ENCODE results near the gene AQP7.
"Not testable (repeated sequence)": the region's sequence is repeated elsewhere in the genome, so short reads cannot be mapped to it uniquely, and the experiment has no call there.

AQP7 gene

GRCh38 chr9:33430942-33431341 lies 28.6 kb upstream of the AQP7 start:
- no peaks in the 10 kb centered on the region for H3K4me1 ChIP-seq (ENCODE audit: control insufficient read depth, insufficient read depth, low read length)
- peaks cover 16% of the 10 kb centered on the region for H3K27me3 ChIP-seq (ENCODE audit: control insufficient read depth, insufficient read depth, low read length)
- no peak overlapping the region for H3K9ac ChIP-seq (ENCODE audit: low read depth, low read length)
- H3K9me3 ChIP-seq (replicated peaks; ENCODE audit: low read length): no peaks in the 10 kb centered on the region
- no peaks in the 10 kb centered on the region for H3K36me3 ChIP-seq (ENCODE audit: insufficient read depth, low read length)
- no peak overlapping the region for H3K4me2 ChIP-seq (ENCODE audit: low read length)
- no peak overlapping the region for H3K4me3 ChIP-seq (ENCODE audit: low read length)

- no peaks in the 10 kb centered on the region for H3K36me3 ChIP-seq (ENCODE audit: insufficient read depth, low read length)
- peaks cover 3% of the 10 kb centered on the region for H3K27me3 ChIP-seq (ENCODE audit: control insufficient read depth, insufficient read depth, low read length)
- H3K9ac ChIP-seq (ENCODE audit: low read depth, low read length): no peak overlapping the region
- no peaks in the 10 kb centered on the region for H3K9me3 ChIP-seq (replicated peaks; ENCODE audit: low read length)
- no peak overlapping the region for H3K4me3 ChIP-seq (ENCODE audit: low read length)
- H3K4me1 ChIP-seq (ENCODE audit: control insufficient read depth, insufficient read depth, low read length): no peaks in the 10 kb centered on the region
- H3K4me2 ChIP-seq (ENCODE audit: low read length): no peak overlapping the region
Observed at GRCh38 chr9:33429256-33429985, 27.1 kb upstream of the AQP7 start.

GRCh38 chr9:33426843-33427293 lies 24.5 kb upstream of the AQP7 start:
- Histone ChIP-seq H3K9me3 (replicated peaks; ENCODE audit: low read length) (no peaks in the 10 kb centered on the region), H3K36me3 (ENCODE audit: insufficient read depth, low read length) (no peaks in the 10 kb centered on the region)

GRCh38 chr9:33425128-33425533 lies 22.8 kb upstream of the AQP7 start:
- H3K4me3 ChIP-seq (ENCODE audit: low read length): no peak overlapping the region
- peaks cover 5% of the 10 kb centered on the region for H3K27me3 ChIP-seq (ENCODE audit: control insufficient read depth, insufficient read depth, low read length)
- no peak overlapping the region for H3K9ac ChIP-seq (ENCODE audit: low read depth, low read length)
- no peaks in the 10 kb centered on the region for H3K4me1 ChIP-seq (ENCODE audit: control insufficient read depth, insufficient read depth, low read length)
- H3K9me3 ChIP-seq (replicated peaks; ENCODE audit: low read length): no peaks in the 10 kb centered on the region
- no peak overlapping the region for H3K4me2 ChIP-seq (ENCODE audit: low read length)
- no peaks in the 10 kb centered on the region for H3K36me3 ChIP-seq (ENCODE audit: insufficient read depth, low read length)

More at GRCh38 chr9:33426843-33427293, 24.5 kb upstream of the AQP7 start:
- H3K27me3 ChIP-seq (ENCODE audit: control insufficient read depth, insufficient read depth, low read length): no peaks in the 10 kb centered on the region
- no peak overlapping the region for H3K4me2 ChIP-seq (ENCODE audit: low read length)
- H3K4me3 ChIP-seq (ENCODE audit: low read length): no peak overlapping the region
- H3K9ac ChIP-seq (ENCODE audit: low read depth, low read length): no peak overlapping the region
- no peaks in the 10 kb centered on the region for H3K4me1 ChIP-seq (ENCODE audit: control insufficient read depth, insufficient read depth, low read length)

GRCh38 chr9:33424492-33424891 lies 22.1 kb upstream of the AQP7 start:
- H3K4me2 ChIP-seq (ENCODE audit: low read length); H3K9ac ChIP-seq (ENCODE audit: low read depth, low read length); H3K9me3 ChIP-seq (replicated peaks; ENCODE audit: low read length); H3K36me3 ChIP-seq (ENCODE audit: insufficient read depth, low read length); H3K4me3 ChIP-seq (ENCODE audit: low read length); H3K4me1 ChIP-seq (ENCODE audit: control insufficient read depth, insufficient read depth, low read length): not testable (repeated sequence)
- peaks cover 10% of the 10 kb centered on the region for H3K27me3 ChIP-seq (ENCODE audit: control insufficient read depth, insufficient read depth, low read length)

- H3K4me1 ChIP-seq (ENCODE audit: control insufficient read depth, insufficient read depth, low read length); H3K4me3 ChIP-seq (ENCODE audit: low read length); H3K9ac ChIP-seq (ENCODE audit: low read depth, low read length); H3K4me2 ChIP-seq (ENCODE audit: low read length); H3K36me3 ChIP-seq (ENCODE audit: insufficient read depth, low read length); H3K9me3 ChIP-seq (replicated peaks; ENCODE audit: low read length): not testable (repeated sequence)
- peaks cover 10% of the 10 kb centered on the region for H3K27me3 ChIP-seq (ENCODE audit: control insufficient read depth, insufficient read depth, low read length)
Observed at GRCh38 chr9:33424043-33424442, 21.7 kb upstream of the AQP7 start.

GRCh38 chr9:33419708-33420303 lies 17.4 kb upstream of the AQP7 start:
- no peaks in the 10 kb centered on the region for H3K36me3 ChIP-seq (ENCODE audit: insufficient read depth, low read length)
- H3K4me3 ChIP-seq (ENCODE audit: low read length): no peak overlapping the region
- peaks cover 45% of the 10 kb centered on the region for H3K27me3 ChIP-seq (ENCODE audit: control insufficient read depth, insufficient read depth, low read length)
- H3K4me1 ChIP-seq (ENCODE audit: control insufficient read depth, insufficient read depth, low read length): no peaks in the 10 kb centered on the region
- H3K9ac ChIP-seq (ENCODE audit: low read depth, low read length): no peak overlapping the region
- H3K9me3 ChIP-seq (replicated peaks; ENCODE audit: low read length): no peaks in the 10 kb centered on the region
- no peak overlapping the region for H3K4me2 ChIP-seq (ENCODE audit: low read length)

- Histone ChIP-seq H3K9ac (ENCODE audit: low read depth, low read length) (no peak overlapping the region), H3K4me3 (ENCODE audit: low read length) (no peak overlapping the region), H3K4me1 (ENCODE audit: control insufficient read depth, insufficient read depth, low read length) (no peaks in the 10 kb centered on the region), H3K9me3 (replicated peaks; ENCODE audit: low read length) (no peaks in the 10 kb centered on the region), H3K27me3 (ENCODE audit: control insufficient read depth, insufficient read depth, low read length) (peaks cover 56% of the 10 kb centered on the region), H3K4me2 (ENCODE audit: low read length) (no peak overlapping the region), H3K36me3 (ENCODE audit: insufficient read depth, low read length) (no peaks in the 10 kb centered on the region)
Observed at GRCh38 chr9:33418090-33418489, 15.7 kb upstream of the AQP7 start.

GRCh38 chr9:33416996-33417395 lies 14.6 kb upstream of the AQP7 start:
- Histone ChIP-seq H3K4me3 (ENCODE audit: low read length) (no peak overlapping the region), H3K9ac (ENCODE audit: low read depth, low read length) (no peak overlapping the region), H3K4me1 (ENCODE audit: control insufficient read depth, insufficient read depth, low read length) (no peaks in the 10 kb centered on the region), H3K36me3 (ENCODE audit: insufficient read depth, low read length) (no peaks in the 10 kb centered on the region), H3K9me3 (replicated peaks; ENCODE audit: low read length) (no peaks in the 10 kb centered on the region), H3K4me2 (ENCODE audit: low read length) (no peak overlapping the region), H3K27me3 (ENCODE audit: control insufficient read depth, insufficient read depth, low read length) (peaks cover 56% of the 10 kb centered on the region)

- H3K9me3 ChIP-seq (replicated peaks; ENCODE audit: low read length): no peaks in the 10 kb centered on the region
- no peak overlapping the region for H3K4me2 ChIP-seq (ENCODE audit: low read length)
- no peak overlapping the region for H3K9ac ChIP-seq (ENCODE audit: low read depth, low read length)
- H3K36me3 ChIP-seq (ENCODE audit: insufficient read depth, low read length): no peaks in the 10 kb centered on the region
- no peaks in the 10 kb centered on the region for H3K4me1 ChIP-seq (ENCODE audit: control insufficient read depth, insufficient read depth, low read length)
- peaks cover 55% of the 10 kb centered on the region for H3K27me3 ChIP-seq (ENCODE audit: control insufficient read depth, insufficient read depth, low read length)
- no peak overlapping the region for H3K4me3 ChIP-seq (ENCODE audit: low read length)
Observed at GRCh38 chr9:33415501-33416038, 13.2 kb upstream of the AQP7 start.

- Histone ChIP-seq H3K9me3 (replicated peaks; ENCODE audit: low read length) (no peaks in the 10 kb centered on the region), H3K4me3 (ENCODE audit: low read length) (no peak overlapping the region), H3K4me1 (ENCODE audit: control insufficient read depth, insufficient read depth, low read length) (no peaks in the 10 kb centered on the region), H3K27me3 (ENCODE audit: control insufficient read depth, insufficient read depth, low read length) (peaks cover 49% of the 10 kb centered on the region), H3K36me3 (ENCODE audit: insufficient read depth, low read length) (no peaks in the 10 kb centered on the region), H3K9ac (ENCODE audit: low read depth, low read length) (no peak overlapping the region), H3K4me2 (ENCODE audit: low read length) (no peak overlapping the region)
Observed at GRCh38 chr9:33414889-33415500, 12.6 kb upstream of the AQP7 start.

All from skeletal muscle satellite cell (primary cell).